GM21423 (cell line): ENCODE measurements around the gene SDR39U1.

Source experiments
- ATAC-seq: cut with Tn5 transposase; IDR thresholded peaks from one replicate; pipeline ENCODE4 v1.9.1; 2021; ENCODE audit warnings: mild to moderate bottlenecking, moderate library complexity; ENCODE audit not compliant: unreplicated experiment

Gene SDR39U1

GRCh38 chr14:24392325-24393091, 50.1 kb downstream of the SDR39U1 start:
- ATAC-seq: no peak

- ATAC-seq: no peak
These were observed 51.7 kb downstream of the SDR39U1 start for GRCh38 chr14:24390701-24391468.
